Activated naive CD4-positive, alpha-beta T cell treated with anti-CD3 and anti-CD28 coated beads for 36 hours (primary cell): Measurements from ENCODE around the gene THADA. TPM values are rescaled to one million over a fixed set of nuclear protein-coding genes. Genes with fewer than 3 reads are reported as not detected.
A peak's percentile ranks its signal among the peaks of the same experiment; 100 is the strongest.

Source experiments
- CTCF ChIA-PET: fragments of 350-600 bp; sonication (Branson Sonifier 250); formaldehyde crosslinking; loops from one replicate; lab custom pipeline; 2021; ENCODE audit warnings: antibody characterized with exemption; lab: Charles Lee
- DNase-seq: peaks from one replicate; pipeline ENCODE4 v3.0.0-alpha.2; 2020
- H3K27ac Mint-ChIP-seq: one replicate; pipeline ENCODE4 v1.8.0; 2021; ENCODE audit warnings: mild to moderate bottlenecking, mixed read lengths
- H3K27me3 Mint-ChIP-seq: one replicate; pipeline ENCODE4 v1.8.0; 2021; ENCODE audit warnings: low read depth, mixed read lengths
- H3K36me3 Mint-ChIP-seq: one replicate; pipeline ENCODE4 v1.8.0; 2021; ENCODE audit warnings: low read depth, mixed read lengths
- H3K4me1 Mint-ChIP-seq: one replicate; pipeline ENCODE4 v1.8.0; 2021; ENCODE audit warnings: low read depth, mixed read lengths
- H3K4me3 Mint-ChIP-seq: one replicate; pipeline ENCODE4 v1.8.0; 2021; ENCODE audit warnings: mild to moderate bottlenecking, moderate library complexity, mixed read lengths
- H3K9me3 Mint-ChIP-seq: one replicate; pipeline ENCODE4 v1.8.0; 2021; ENCODE audit warnings: mixed read lengths
- intact Hi-C: fragments of 100-400 bp; cut with micrococcal nuclease; formaldehyde crosslinking; loops from one replicate; pipeline ENCODE4 v1.15.1; 2023
- total RNA-seq, 2 experiments: library from RNA; stranded (reverse); gene quantifications; one replicate each; pipeline ENCODE4 v1.2.3, GENCODE V29; 2021

The THADA gene
- total RNA-seq, 2 experiments from 2014 or later: 28.6 to 31.5 TPM

DNA sequence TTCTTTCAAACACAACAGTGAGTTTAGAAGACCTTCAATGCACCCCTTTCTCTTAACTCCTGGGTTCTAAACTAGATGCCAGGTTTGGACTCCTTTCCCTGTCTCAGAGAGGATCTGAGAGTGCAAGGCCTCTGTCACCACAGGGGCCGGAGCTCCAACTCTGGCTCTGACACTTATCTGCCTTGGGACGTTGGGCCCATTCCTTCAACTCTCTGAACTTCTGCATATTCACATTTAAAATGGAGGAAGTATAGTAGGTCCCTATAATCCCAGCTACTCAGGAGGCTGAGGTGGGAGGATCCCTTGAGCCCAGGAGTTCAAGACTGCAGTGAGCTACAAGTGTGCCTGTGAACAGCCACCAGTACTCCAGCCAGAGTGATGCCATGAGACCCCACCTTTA is 325.4 kb downstream of the THADA start:
- no peaks in the 10 kb centered on the region for H3K4me1 Mint-ChIP-seq
- intact Hi-C loops: no loop called here
- no peaks in the 10 kb centered on the region for H3K9me3 Mint-ChIP-seq
- no peak overlapping the region for H3K4me3 Mint-ChIP-seq
- CTCF ChIA-PET: no interaction called here
- no peak for DNase-seq
- H3K36me3 Mint-ChIP-seq: peaks cover 8% of the 10 kb centered on the region
- no peak overlapping the region for H3K27ac Mint-ChIP-seq
- H3K27me3 Mint-ChIP-seq: no peaks in the 10 kb centered on the region

DNA sequence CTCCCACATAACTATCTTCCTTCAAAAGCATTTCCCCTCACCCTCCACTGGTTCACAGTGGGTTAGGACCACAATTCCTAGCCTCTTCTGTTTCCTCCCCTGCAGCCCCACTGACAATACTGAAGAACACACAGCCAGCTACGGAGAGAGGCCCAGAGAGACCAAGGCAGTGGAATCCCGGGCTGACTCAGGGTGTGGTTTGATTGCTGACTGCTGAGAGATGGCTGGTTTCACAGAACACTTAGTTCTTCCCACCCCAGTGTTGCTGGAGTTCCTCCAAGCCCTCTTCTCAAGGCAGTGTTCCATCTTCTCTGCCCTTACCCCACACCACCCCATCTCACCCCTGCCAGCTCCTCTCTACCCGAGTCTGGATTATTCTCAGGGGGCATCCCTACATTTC is 326.1 kb downstream of the THADA start:
- Mint-ChIP-seq H3K27me3 (no peaks in the 10 kb centered on the region), H3K4me3 (no peak overlapping the region), H3K36me3 (peaks cover 8% of the 10 kb centered on the region), H3K9me3 (no peaks in the 10 kb centered on the region), H3K4me1 (no peaks in the 10 kb centered on the region), H3K27ac (no peak overlapping the region)
- intact Hi-C loops: no loop called here
- no peak for DNase-seq
- CTCF ChIA-PET: no interaction called here

- H3K27ac Mint-ChIP-seq: no peak overlapping the region
- no peaks in the 10 kb centered on the region for H3K27me3 Mint-ChIP-seq
- H3K9me3 Mint-ChIP-seq: no peaks in the 10 kb centered on the region
- no peaks in the 10 kb centered on the region for H3K4me1 Mint-ChIP-seq
- CTCF ChIA-PET: no interaction called here
- peaks cover 8% of the 10 kb centered on the region for H3K36me3 Mint-ChIP-seq
- DNase-seq: no peak
- intact Hi-C loops: no loop called here
- H3K4me3 Mint-ChIP-seq: no peak overlapping the region
Measured at GRCh38 chr2:43269074-43269572, 326.7 kb downstream of the THADA start.

DNA sequence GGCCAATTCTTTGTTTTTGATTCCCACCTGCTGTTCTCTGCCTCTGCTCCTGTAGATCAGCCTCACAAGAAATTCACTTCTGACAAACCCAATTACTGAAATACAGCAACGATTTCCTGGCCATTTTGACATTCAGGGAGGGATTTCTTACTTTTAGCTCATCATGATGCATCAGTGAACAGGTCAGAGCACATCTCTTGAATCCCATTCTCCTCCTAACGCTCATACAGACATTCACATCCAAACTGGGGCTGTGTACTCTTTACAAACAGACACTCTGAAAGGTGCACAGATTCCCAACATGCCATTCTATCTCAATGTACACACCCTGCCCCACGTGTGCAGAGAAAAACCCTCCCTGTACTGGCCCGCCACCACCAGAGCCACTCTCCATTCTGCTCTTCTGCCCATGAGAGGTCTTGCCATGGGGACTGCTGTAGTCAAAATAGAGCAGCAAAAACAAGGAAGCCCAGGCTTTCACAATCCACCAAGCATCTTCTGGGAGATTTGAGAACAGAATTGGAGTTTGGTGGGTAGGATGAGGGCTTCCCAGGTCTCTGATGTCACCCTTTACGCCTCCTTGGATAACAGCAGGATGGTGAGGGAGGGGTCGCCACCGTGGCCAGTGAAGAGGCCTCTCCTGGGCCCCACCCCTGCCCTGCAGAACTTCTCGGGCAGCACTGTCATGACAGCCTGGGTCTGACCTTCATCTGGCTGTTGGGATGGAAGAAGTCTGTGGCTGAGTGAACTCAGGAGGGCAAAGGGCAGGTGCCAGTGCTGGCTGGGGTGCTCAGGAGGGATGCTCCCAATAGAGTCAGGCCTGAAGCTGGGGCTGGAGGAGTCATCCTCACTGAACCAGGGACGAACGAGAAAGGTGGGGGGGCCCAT is 327.5 kb downstream of the THADA start:
- Mint-ChIP-seq H3K4me3 (no peak overlapping the region), H3K4me1 (no peaks in the 10 kb centered on the region), H3K36me3 (peaks cover 7% of the 10 kb centered on the region), H3K27ac (no peak overlapping the region), H3K27me3 (no peaks in the 10 kb centered on the region), H3K9me3 (no peaks in the 10 kb centered on the region)
- intact Hi-C loops: no loop called here
- CTCF ChIA-PET: interaction anchor here (0.7 kb wide), 1 partner anchor 22 kb away, joined by 4 read pairs; no protein-coding TSS in a partner anchor
- DNase-seq: no peak

- Mint-ChIP-seq H3K4me1 (no peaks in the 10 kb centered on the region), H3K4me3 (no peak overlapping the region), H3K9me3 (no peaks in the 10 kb centered on the region), H3K27ac (no peak overlapping the region), H3K27me3 (no peaks in the 10 kb centered on the region), H3K36me3 (peaks cover 12% of the 10 kb centered on the region)
- CTCF ChIA-PET: interaction anchor here (0.7 to 1.8 kb wide), 2 partner anchors 23 to 140 kb away, joined by 4 to 5 read pairs; no protein-coding TSS in a partner anchor
- intact Hi-C loops: no loop called here
- no peak for DNase-seq
Measured at GRCh38 chr2:43267381-43267780, 328.5 kb downstream of the THADA start.

GRCh38 chr2:43266711-43267111 is 329.1 kb downstream of the THADA start:
- H3K9me3 Mint-ChIP-seq: no peaks in the 10 kb centered on the region
- no peak overlapping the region for H3K4me3 Mint-ChIP-seq
- no peak for DNase-seq
- peaks cover 8% of the 10 kb centered on the region for H3K36me3 Mint-ChIP-seq
- no peaks in the 10 kb centered on the region for H3K4me1 Mint-ChIP-seq
- no peaks in the 10 kb centered on the region for H3K27me3 Mint-ChIP-seq
- intact Hi-C loops: no loop called here
- CTCF ChIA-PET: interaction anchor here (1.8 kb wide), 1 partner anchor 140 kb away, joined by 5 read pairs; no protein-coding TSS in a partner anchor
- no peak overlapping the region for H3K27ac Mint-ChIP-seq

GRCh38 chr2:43265421-43265820 is 330.4 kb downstream of the THADA start:
- no peak for DNase-seq
- CTCF ChIA-PET: no interaction called here
- no peaks in the 10 kb centered on the region for H3K4me1 Mint-ChIP-seq
- intact Hi-C loops: no loop called here
- H3K9me3 Mint-ChIP-seq: no peaks in the 10 kb centered on the region
- no peak overlapping the region for H3K27ac Mint-ChIP-seq
- H3K4me3 Mint-ChIP-seq: no peak overlapping the region
- H3K36me3 Mint-ChIP-seq: peaks cover 8% of the 10 kb centered on the region
- H3K27me3 Mint-ChIP-seq: no peaks in the 10 kb centered on the region

DNA sequence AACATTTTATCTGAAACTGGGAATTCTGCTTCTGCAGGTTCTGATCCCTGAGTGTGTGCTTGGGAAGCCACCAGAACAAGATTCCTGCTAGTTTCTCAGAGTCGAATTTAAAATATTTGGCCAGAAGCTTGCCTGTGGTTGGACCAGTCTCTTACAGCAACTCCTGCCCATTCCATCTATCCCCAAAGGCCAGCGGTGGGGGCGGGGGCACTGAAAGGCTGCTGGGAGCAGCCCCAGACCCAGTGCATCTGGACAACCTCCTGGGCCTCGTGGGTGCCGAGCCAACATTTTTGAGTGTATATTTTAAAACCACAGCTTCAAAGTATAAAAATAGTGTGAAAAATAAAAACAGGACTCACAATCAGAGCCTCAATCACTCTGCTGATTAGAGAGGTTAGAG is 330.8 kb downstream of the THADA start:
- H3K27ac Mint-ChIP-seq: no peak overlapping the region
- H3K4me3 Mint-ChIP-seq: no peak overlapping the region
- no peaks in the 10 kb centered on the region for H3K4me1 Mint-ChIP-seq
- DNase-seq: no peak
- no peaks in the 10 kb centered on the region for H3K27me3 Mint-ChIP-seq
- H3K9me3 Mint-ChIP-seq: no peaks in the 10 kb centered on the region
- CTCF ChIA-PET: no interaction called here
- intact Hi-C loops: no loop called here
- peaks cover 8% of the 10 kb centered on the region for H3K36me3 Mint-ChIP-seq

- intact Hi-C loops: no loop called here
- no peaks in the 10 kb centered on the region for H3K9me3 Mint-ChIP-seq
- CTCF ChIA-PET: no interaction called here
- DNase-seq: no peak
- H3K4me1 Mint-ChIP-seq: no peaks in the 10 kb centered on the region
- no peak overlapping the region for H3K4me3 Mint-ChIP-seq
- no peaks in the 10 kb centered on the region for H3K27me3 Mint-ChIP-seq
- H3K27ac Mint-ChIP-seq: no peak overlapping the region
- peaks cover 8% of the 10 kb centered on the region for H3K36me3 Mint-ChIP-seq
Measured at GRCh38 chr2:43262951-43263350, 332.9 kb downstream of the THADA start.

DNA sequence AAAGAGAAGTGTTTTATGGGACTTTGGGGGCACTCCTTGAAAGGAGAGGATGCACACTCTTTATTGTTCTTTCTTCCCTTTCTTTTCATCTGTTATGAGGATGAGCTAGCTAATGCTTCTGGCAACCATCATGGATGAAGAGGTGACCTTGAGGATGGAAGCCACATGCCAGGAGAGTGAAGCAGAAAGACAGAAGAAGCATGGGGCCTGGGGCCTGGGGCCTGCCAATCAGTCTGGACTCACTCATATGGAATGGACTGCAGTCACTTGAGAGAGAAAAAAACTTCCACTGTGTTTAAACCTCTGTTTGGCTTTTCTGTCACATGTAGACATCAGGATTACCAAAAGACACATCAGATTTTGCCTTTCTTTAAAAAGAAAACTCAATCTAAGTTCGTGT is 333.6 kb downstream of the THADA start:
- CTCF ChIA-PET: no interaction called here
- H3K36me3 Mint-ChIP-seq: peaks cover 8% of the 10 kb centered on the region

GRCh38 chr2:43259512-43259911 is 336.3 kb downstream of the THADA start:
- no peak overlapping the region for H3K4me3 Mint-ChIP-seq
- CTCF ChIA-PET: interaction anchor here (0.6 kb wide), 1 partner anchor 1217 kb away, joined by 3 read pairs; no protein-coding TSS in a partner anchor
- no peak overlapping the region for H3K27ac Mint-ChIP-seq

More for the DNA sequence above, 333.6 kb downstream of the THADA start:
- no peaks in the 10 kb centered on the region for H3K27me3 Mint-ChIP-seq
- H3K4me1 Mint-ChIP-seq: no peaks in the 10 kb centered on the region
- peak overlapping the region; percentile 3 for H3K27ac Mint-ChIP-seq
- H3K4me3 Mint-ChIP-seq: no peak overlapping the region
- no peak for DNase-seq
- intact Hi-C loops: no loop called here
- no peaks in the 10 kb centered on the region for H3K9me3 Mint-ChIP-seq

DNA sequence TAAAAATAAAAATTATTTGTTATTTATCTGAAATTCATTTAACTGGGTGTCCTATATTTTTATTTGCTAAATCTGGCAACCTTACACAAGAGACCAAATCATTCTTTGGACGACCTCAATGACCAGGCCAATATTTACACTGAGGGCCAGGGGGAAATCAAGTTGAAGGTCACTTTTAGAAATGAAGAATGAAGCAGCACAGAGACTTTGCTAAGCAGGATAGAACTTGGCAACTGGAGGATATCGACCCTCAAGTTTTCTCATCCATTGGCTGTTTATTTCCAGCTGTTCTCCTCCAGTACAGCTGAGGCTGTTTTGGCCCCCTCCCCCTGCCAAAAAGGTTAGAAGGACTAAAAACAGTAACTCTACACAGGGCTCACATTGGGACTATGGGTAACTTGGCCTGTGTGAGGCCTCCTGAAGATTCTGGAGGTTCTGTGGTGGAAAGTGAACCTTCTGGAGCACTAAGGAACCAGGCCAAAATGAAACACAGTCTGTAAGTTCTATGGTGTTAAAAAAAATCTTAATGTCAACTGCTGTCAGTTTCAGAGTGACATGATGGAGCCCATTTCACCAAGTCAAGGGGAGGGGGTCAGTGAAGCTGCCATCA is 337.2 kb downstream of the THADA start:
- no peaks in the 10 kb centered on the region for H3K4me1 Mint-ChIP-seq
- CTCF ChIA-PET: interaction anchor here (0.6 kb wide), 1 partner anchor 1218 kb away, joined by 3 read pairs; no protein-coding TSS in a partner anchor
- H3K27me3 Mint-ChIP-seq: no peaks in the 10 kb centered on the region
- H3K36me3 Mint-ChIP-seq: peaks cover 10% of the 10 kb centered on the region
- no peaks in the 10 kb centered on the region for H3K9me3 Mint-ChIP-seq
- H3K4me3 Mint-ChIP-seq: no peak overlapping the region
- no peak for DNase-seq
- no peak overlapping the region for H3K27ac Mint-ChIP-seq
- intact Hi-C loops: no loop called here

More at GRCh38 chr2:43259512-43259911, 336.3 kb downstream of the THADA start:
- intact Hi-C loops: no loop called here
- H3K9me3 Mint-ChIP-seq: no peaks in the 10 kb centered on the region
- H3K4me1 Mint-ChIP-seq: no peaks in the 10 kb centered on the region
- no peaks in the 10 kb centered on the region for H3K27me3 Mint-ChIP-seq
- peaks cover 6% of the 10 kb centered on the region for H3K36me3 Mint-ChIP-seq
- DNase-seq: no peak
